Liver (tissue), 9 donors: ENCODE results near the gene SLC7A11. TPM values are rescaled to one million over a fixed set of nuclear protein-coding genes. Genes with fewer than 3 reads are reported as not detected.

Experiments used
- DNase-seq: peaks from one replicate; pipeline ENCODE4 v3.0.0-alpha.2; 2017; ENCODE audit warnings: low spot score
- H3K27ac ChIP-seq, 2 donors: one replicate each; pipeline ENCODE4 v1.7.0; 2013; ENCODE audit warnings: inconsistent platforms in 2 of 2, low read length in 2 of 2, control low read depth in 1 of 2, low read depth in 1 of 2, mild to moderate bottlenecking in 1 of 2
- H3K27me3 ChIP-seq, 4 donors: one replicate each; pipeline versions ENCODE4 v1.6.1 to v1.7.0; 2013; ENCODE audit warnings: low read length in 3 of 4, inconsistent platforms in 1 of 4, mild to moderate bottlenecking in 1 of 4, moderate library complexity in 1 of 4; ENCODE audit not compliant: control insufficient read depth in 4 of 4, insufficient read depth in 4 of 4
- H3K36me3 ChIP-seq, 4 donors: one replicate each; pipeline versions ENCODE4 v1.6.1 to v1.7.0; 2013; ENCODE audit warnings: low read length in 3 of 4, mild to moderate bottlenecking in 3 of 4, low read depth in 1 of 4, moderate library complexity in 1 of 4; ENCODE audit not compliant: control insufficient read depth in 4 of 4, insufficient read depth in 3 of 4
- H3K4me1 ChIP-seq, 4 donors: one replicate each; pipeline versions ENCODE4 v1.6.1 to v1.7.0; 2013; ENCODE audit warnings: low read length in 3 of 4, mild to moderate bottlenecking in 3 of 4, moderate library complexity in 1 of 4; ENCODE audit not compliant: control insufficient read depth in 4 of 4, insufficient read depth in 4 of 4
- H3K4me3 ChIP-seq, 3 donors: one replicate each; pipeline versions ENCODE4 v1.6.1 to v1.7.0; 2013; ENCODE audit warnings: low read length in 3 of 3, control low read depth in 1 of 3, low read depth in 1 of 3, mild to moderate bottlenecking in 1 of 3
- H3K9ac ChIP-seq, 2 donors: one replicate each; pipeline ENCODE4 v1.7.0; 2013; ENCODE audit warnings: low read length in 2 of 2, mild to moderate bottlenecking in 2 of 2, moderate library complexity in 2 of 2, control low read depth in 1 of 2, low read depth in 1 of 2
- H3K9me3 ChIP-seq, 4 donors: one replicate each; pipeline versions ENCODE4 v1.6.1 to v1.7.0; 2013; ENCODE audit warnings: low read length in 3 of 4; ENCODE audit not compliant: control insufficient read depth in 4 of 4
- FOXA2 ChIP-seq: IDR thresholded peaks from 2 replicates; pipeline ENCODE4 v1.6.1; 2016; ENCODE audit warnings: antibody characterized with exemption
- GABPA ChIP-seq, 2 donors: IDR thresholded peaks in 1 of 2; conservative IDR thresholded peaks in 1 of 2; 2 replicates each; pipeline ENCODE4 v1.6.1; 2016; ENCODE audit warnings: antibody characterized with exemption in 2 of 2, mild to moderate bottlenecking in 1 of 2, moderate library complexity in 1 of 2
- HNF4A ChIP-seq, 2 donors: conservative IDR thresholded peaks; 2 replicates each; pipeline ENCODE4 v1.6.1; 2016; ENCODE audit warnings: antibody characterized with exemption in 2 of 2, mild to moderate bottlenecking in 2 of 2
- HNF4G ChIP-seq: IDR thresholded peaks from 2 replicates; pipeline ENCODE4 v1.6.1; 2016; ENCODE audit warnings: antibody characterized with exemption
- JUND ChIP-seq, 2 donors: IDR thresholded peaks; 2 replicates each; pipeline ENCODE4 v1.6.1; 2016; ENCODE audit warnings: antibody characterized with exemption in 2 of 2
- NR2F2 ChIP-seq: IDR thresholded peaks from 2 replicates; pipeline ENCODE4 v1.6.1; 2016; ENCODE audit warnings: antibody characterized with exemption
- RAD21 ChIP-seq, 2 donors: IDR thresholded peaks; 2 replicates each; pipeline ENCODE4 v1.6.1; 2016; ENCODE audit warnings: antibody characterized with exemption in 2 of 2, mild to moderate bottlenecking in 2 of 2
- RXRA ChIP-seq, 2 donors: IDR thresholded peaks; 2 replicates each; pipeline ENCODE4 v1.6.1; 2017 to 2018; ENCODE audit warnings: antibody characterized with exemption in 2 of 2, mild to moderate bottlenecking in 1 of 2
- SP1 ChIP-seq: IDR thresholded peaks from 2 replicates; pipeline ENCODE4 v1.6.1; 2018; ENCODE audit warnings: antibody characterized with exemption, mild to moderate bottlenecking
- TAF1 ChIP-seq: conservative IDR thresholded peaks from 2 replicates; pipeline ENCODE4 v1.6.1; 2016; ENCODE audit warnings: antibody characterized with exemption, mild to moderate bottlenecking
- YY1 ChIP-seq: IDR thresholded peaks from 2 replicates; pipeline ENCODE4 v1.6.1; 2016; ENCODE audit warnings: antibody characterized with exemption, mild to moderate bottlenecking
- WGBS: extraction: QIAGEN DNeasy Blood & Tissue Kit; methylation state at CpG from one replicate; pipeline ENCODE4 v1.1.7; 2013; 5-methylcytosine and 5-hydroxymethylcytosine counted together
- polyA plus RNA-seq, 2 donors: library from polyadenylated mRNA; stranded (reverse) in 1 of 2; unstranded in 1 of 2; fragments of 200-250 nt in 1 of 2; fragments of >200 nt in 1 of 2; fragmentation: Nextera tagmentation in 1 of 2; extraction: Ambion mirVana in 1 of 2; gene quantifications; one replicate each; pipeline versions ENCODE4 v1.2.1 to v1.2.3, GENCODE V29; 2013 to 2015
- total RNA-seq, 2 donors: library from RNA; depleted of rRNA; stranded (reverse); fragments of >200 nt; gene quantifications; one replicate each; pipeline ENCODE4 v1.2.3, GENCODE V29; 2014
- TF ChIP-seq, protein P1 (sequence below): IDR thresholded peaks from 2 replicates; pipeline ENCODE4 v1.6.1; 2016; ENCODE audit warnings: antibody characterized with exemption, mild to moderate bottlenecking
- TF ChIP-seq, protein P2 (sequence below): fragments of 150-350 bp; IDR thresholded peaks from 2 replicates; pipeline ENCODE4 v1.5.1; 2017; ENCODE audit warnings: improper control_type of control experiment, low read depth, low read length; ENCODE audit not compliant: missing input control
- TF ChIP-seq, protein P3 (sequence below): IDR thresholded peaks from 2 replicates; pipeline ENCODE4 v1.6.1; 2016; ENCODE audit warnings: antibody characterized with exemption
- donor health status: healthy.
- donor health status: healthy.
- donor health status: healthy.
- donor health status: healthy.
- donor health status: healthy.

SLC7A11 gene
- total and polyA plus RNA-seq, 4 donors, result 0.02 to 1.9 (median 0.29) TPM

DNA sequence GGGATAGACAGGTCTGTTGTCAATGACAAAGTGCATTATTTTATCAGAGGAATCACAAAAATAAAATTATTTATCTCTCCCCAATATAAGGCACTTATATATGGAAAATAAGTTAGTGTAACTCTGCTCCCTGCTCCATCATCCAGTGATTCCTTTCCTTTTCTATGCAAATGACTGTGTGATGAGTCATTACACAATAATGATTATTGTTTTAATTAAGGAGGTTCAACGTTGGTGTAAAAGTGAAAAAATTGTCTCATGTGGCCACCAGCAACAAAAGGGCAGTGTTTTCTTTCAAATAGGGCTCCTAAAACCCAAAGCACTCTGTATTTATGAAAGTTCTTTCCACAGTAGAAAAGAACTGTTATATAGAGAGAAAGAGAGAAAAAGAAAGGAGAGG lies 16.7 kb downstream of the SLC7A11 start:
- TF ChIP-seq, protein P1, sequence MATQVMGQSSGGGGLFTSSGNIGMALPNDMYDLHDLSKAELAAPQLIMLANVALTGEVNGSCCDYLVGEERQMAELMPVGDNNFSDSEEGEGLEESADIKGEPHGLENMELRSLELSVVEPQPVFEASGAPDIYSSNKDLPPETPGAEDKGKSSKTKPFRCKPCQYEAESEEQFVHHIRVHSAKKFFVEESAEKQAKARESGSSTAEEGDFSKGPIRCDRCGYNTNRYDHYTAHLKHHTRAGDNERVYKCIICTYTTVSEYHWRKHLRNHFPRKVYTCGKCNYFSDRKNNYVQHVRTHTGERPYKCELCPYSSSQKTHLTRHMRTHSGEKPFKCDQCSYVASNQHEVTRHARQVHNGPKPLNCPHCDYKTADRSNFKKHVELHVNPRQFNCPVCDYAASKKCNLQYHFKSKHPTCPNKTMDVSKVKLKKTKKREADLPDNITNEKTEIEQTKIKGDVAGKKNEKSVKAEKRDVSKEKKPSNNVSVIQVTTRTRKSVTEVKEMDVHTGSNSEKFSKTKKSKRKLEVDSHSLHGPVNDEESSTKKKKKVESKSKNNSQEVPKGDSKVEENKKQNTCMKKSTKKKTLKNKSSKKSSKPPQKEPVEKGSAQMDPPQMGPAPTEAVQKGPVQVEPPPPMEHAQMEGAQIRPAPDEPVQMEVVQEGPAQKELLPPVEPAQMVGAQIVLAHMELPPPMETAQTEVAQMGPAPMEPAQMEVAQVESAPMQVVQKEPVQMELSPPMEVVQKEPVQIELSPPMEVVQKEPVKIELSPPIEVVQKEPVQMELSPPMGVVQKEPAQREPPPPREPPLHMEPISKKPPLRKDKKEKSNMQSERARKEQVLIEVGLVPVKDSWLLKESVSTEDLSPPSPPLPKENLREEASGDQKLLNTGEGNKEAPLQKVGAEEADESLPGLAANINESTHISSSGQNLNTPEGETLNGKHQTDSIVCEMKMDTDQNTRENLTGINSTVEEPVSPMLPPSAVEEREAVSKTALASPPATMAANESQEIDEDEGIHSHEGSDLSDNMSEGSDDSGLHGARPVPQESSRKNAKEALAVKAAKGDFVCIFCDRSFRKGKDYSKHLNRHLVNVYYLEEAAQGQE, result no peak
- TF ChIP-seq NR2F2, result no peak
- no peak for TF ChIP-seq FOXA2
- TF ChIP-seq TAF1, result no peak
- TF ChIP-seq JUND (IDR thresholded peaks at IDR 0.05), result no peak
- no peak for TF ChIP-seq RXRA (IDR thresholded peaks at IDR 0.05)
- no peak for TF ChIP-seq HNF4A (conservative IDR thresholded peaks at IDR 0.05)
- TF ChIP-seq, protein P2, sequence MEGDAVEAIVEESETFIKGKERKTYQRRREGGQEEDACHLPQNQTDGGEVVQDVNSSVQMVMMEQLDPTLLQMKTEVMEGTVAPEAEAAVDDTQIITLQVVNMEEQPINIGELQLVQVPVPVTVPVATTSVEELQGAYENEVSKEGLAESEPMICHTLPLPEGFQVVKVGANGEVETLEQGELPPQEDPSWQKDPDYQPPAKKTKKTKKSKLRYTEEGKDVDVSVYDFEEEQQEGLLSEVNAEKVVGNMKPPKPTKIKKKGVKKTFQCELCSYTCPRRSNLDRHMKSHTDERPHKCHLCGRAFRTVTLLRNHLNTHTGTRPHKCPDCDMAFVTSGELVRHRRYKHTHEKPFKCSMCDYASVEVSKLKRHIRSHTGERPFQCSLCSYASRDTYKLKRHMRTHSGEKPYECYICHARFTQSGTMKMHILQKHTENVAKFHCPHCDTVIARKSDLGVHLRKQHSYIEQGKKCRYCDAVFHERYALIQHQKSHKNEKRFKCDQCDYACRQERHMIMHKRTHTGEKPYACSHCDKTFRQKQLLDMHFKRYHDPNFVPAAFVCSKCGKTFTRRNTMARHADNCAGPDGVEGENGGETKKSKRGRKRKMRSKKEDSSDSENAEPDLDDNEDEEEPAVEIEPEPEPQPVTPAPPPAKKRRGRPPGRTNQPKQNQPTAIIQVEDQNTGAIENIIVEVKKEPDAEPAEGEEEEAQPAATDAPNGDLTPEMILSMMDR, result no peak
- no peak for TF ChIP-seq HNF4G
- TF ChIP-seq YY1, result no peak
- no peak for TF ChIP-seq GABPA (IDR thresholded peaks at IDR 0.05 in 1 of 2, conservative IDR thresholded peaks at IDR 0.05 in 1 of 2)
- TF ChIP-seq, protein P3, sequence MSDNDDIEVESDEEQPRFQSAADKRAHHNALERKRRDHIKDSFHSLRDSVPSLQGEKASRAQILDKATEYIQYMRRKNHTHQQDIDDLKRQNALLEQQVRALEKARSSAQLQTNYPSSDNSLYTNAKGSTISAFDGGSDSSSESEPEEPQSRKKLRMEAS, result no peak
- TF ChIP-seq SP1, result no peak
- Histone ChIP-seq H3K9me3 (no peaks in the 10 kb centered on the region), H3K27ac (no peak overlapping the region), H3K27me3 (no peaks in the 10 kb centered on the region), H3K9ac (no peak overlapping the region), H3K36me3 (no peaks in the 10 kb centered on the region), H3K4me3 (no peak overlapping the region), H3K4me1 (no peaks in the 10 kb centered on the region)
- WGBS, result 41% methylated on average over 1 of the region's 1 CpG
- no peak for DNase-seq

DNA sequence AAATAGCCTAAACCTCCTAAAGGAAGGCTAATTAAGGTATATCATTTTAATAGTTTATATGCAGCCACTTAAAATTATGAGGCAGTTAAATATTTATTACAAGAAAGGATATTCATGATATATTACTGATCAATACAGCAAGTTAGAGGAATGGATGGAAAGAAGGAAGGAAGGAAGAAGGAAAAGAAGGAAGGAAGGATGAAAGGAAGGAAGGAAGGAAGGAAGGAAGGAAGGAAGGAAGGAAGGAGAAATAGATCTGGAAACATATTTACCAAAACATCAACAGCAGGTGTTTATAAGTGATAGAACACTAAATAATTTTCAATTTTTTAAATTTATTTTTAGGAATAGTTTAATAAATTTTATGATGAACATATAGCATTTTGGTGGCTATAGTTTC lies 17.5 kb downstream of the SLC7A11 start:
- TF ChIP-seq RAD21 (IDR thresholded peaks at IDR 0.05) (no peak), YY1 (no peak), NR2F2 (no peak), SP1 (no peak), FOXA2 (no peak), RXRA (IDR thresholded peaks at IDR 0.05) (no peak)
- Histone ChIP-seq H3K9me3 (no peaks in the 10 kb centered on the region), H3K4me1 (no peaks in the 10 kb centered on the region), H3K9ac (no peak overlapping the region), H3K4me3 (no peak overlapping the region), H3K36me3 (no peaks in the 10 kb centered on the region), H3K27me3 (no peaks in the 10 kb centered on the region), H3K27ac (no peak overlapping the region)
- DNase-seq, result no peak
